Endothelial cell of umbilical vein (primary cell): ENCODE measurements around the gene TEC. TPM values are rescaled to one million over a fixed set of nuclear protein-coding genes. Genes with fewer than 3 reads are reported as not detected.
A peak's percentile ranks its signal among the peaks of the same experiment; 100 is the strongest.

Source experiments
- BruUV-seq: library from RNA; stranded (reverse); fragments of 400-500 nt; replicated peaks from 2 replicates; lab custom pipeline; 2021; lab: Mats Ljungman, UMichigan
- CTCF ChIA-PET: fragments of 300-600, 350-600 bp; sonication (Branson Sonifier 250); formaldehyde crosslinking; loops from one replicate; lab custom pipeline; 2021; ENCODE audit warnings: antibody characterized with exemption, inconsistent platforms; lab: Charles Lee
- POLR2A ChIA-PET: fragments of 300-600, 350-600 bp; sonication (Branson Sonifier 250); formaldehyde crosslinking; loops from one replicate; lab custom pipeline; 2021; ENCODE audit warnings: antibody characterized with exemption, inconsistent platforms; lab: Charles Lee
- DNase-seq: peaks from one replicate; pipeline ENCODE4 v3.0.0-alpha.2; 2011; ENCODE audit warnings: low read depth, low spot score
- FAIRE-seq: peaks from 2 replicates; lab custom pipeline; 2011; peaks lifted over from hg19 to GRCh38; lab: Jason Lieb, UNC
- H2AFZ ChIP-seq: 2 replicates; pipeline ENCODE4 v1.6.0; 2012; ENCODE audit warnings: low read depth, low read length, control low read depth, inconsistent platforms
- H3K27ac ChIP-seq: 2 replicates; pipeline ENCODE4 v1.5.1; 2011; ENCODE audit warnings: low read depth, mild to moderate bottlenecking, control low read depth, low read length, moderate library complexity; ENCODE audit not compliant: insufficient read depth
- H3K27me3 ChIP-seq, 2 experiments: 2 replicates each; pipeline versions ENCODE4 v1.6.0 to v1.6.1; 2011; ENCODE audit warnings: low read length in 2 of 2, mixed read lengths in 1 of 2; ENCODE audit not compliant: control insufficient read depth in 2 of 2, insufficient read depth in 2 of 2
- H3K36me3 ChIP-seq, 2 experiments: 2 replicates in 1 of 2; 3 replicates in 1 of 2; pipeline ENCODE4 v1.5.1; 2011; ENCODE audit warnings: low read length in 2 of 2, mild to moderate bottlenecking in 1 of 2, moderate library complexity in 1 of 2; ENCODE audit not compliant: control insufficient read depth in 2 of 2, insufficient read depth in 2 of 2; ENCODE audit errors: extremely low read depth in 1 of 2
- H3K4me1 ChIP-seq: 3 replicates; pipeline ENCODE4 v1.5.1; 2011; ENCODE audit warnings: mild to moderate bottlenecking, low read length; ENCODE audit not compliant: control insufficient read depth, insufficient read depth; ENCODE audit errors: extremely low read depth
- H3K4me2 ChIP-seq: 2 replicates; pipeline ENCODE4 v1.6.1; 2011; ENCODE audit warnings: low read length, control low read depth, mixed read lengths; ENCODE audit not compliant: insufficient read depth
- H3K4me3 ChIP-seq, 3 experiments: fragments of 200-600 bp in 1 of 3; sonication (generic), shearing (Covaris generic) in 1 of 3; replicated peaks in 1 of 3; 2 replicates each; pipeline ENCODE4 v1.5.1; 2011 to 2016; ENCODE audit warnings: control low read depth in 3 of 3, low read length in 3 of 3, mild to moderate bottlenecking in 2 of 3, inconsistent platforms in 1 of 3, low read depth in 1 of 3, moderate library complexity in 1 of 3; ENCODE audit not compliant: insufficient read depth in 1 of 3
- H3K79me2 ChIP-seq: 2 replicates; pipeline ENCODE4 v1.6.0; 2012; ENCODE audit warnings: low read length, inconsistent platforms; ENCODE audit not compliant: control insufficient read depth, insufficient read depth
- H3K9ac ChIP-seq: replicated peaks from 2 replicates; pipeline ENCODE3; 2011; ENCODE audit warnings: low read length, control low read depth; ENCODE audit not compliant: insufficient read depth; ENCODE audit errors: extremely low read depth
- H3K9me1 ChIP-seq: replicated peaks from 3 replicates; pipeline ENCODE4 v1.6.0; 2011; ENCODE audit warnings: mild to moderate bottlenecking, low read length; ENCODE audit not compliant: control insufficient read depth, insufficient read depth; ENCODE audit errors: extremely low read depth
- H3K9me3 ChIP-seq: replicated peaks from 2 replicates; pipeline ENCODE4 v1.5.1; 2012; ENCODE audit warnings: low read length, inconsistent platforms; ENCODE audit not compliant: control insufficient read depth, insufficient read depth
- H4K20me1 ChIP-seq: replicated peaks from 2 replicates; pipeline ENCODE3; 2011; ENCODE audit warnings: mild to moderate bottlenecking, low read length; ENCODE audit not compliant: control insufficient read depth, insufficient read depth; ENCODE audit errors: extremely low read depth
- CTCF ChIP-seq, 2 donors: IDR thresholded peaks; 1 replicate in 1 of 2; 2 replicates in 1 of 2; pipeline ENCODE4 v1.5.1; 2011; ENCODE audit warnings: low read length in 2 of 2, mild to moderate bottlenecking in 2 of 2, moderate library complexity in 2 of 2, control low read depth in 1 of 2, inconsistent platforms in 1 of 2, low read depth in 1 of 2; ENCODE audit not compliant: insufficient read depth in 1 of 2; ENCODE audit errors: extremely low read depth in 1 of 2
- EZH2 ChIP-seq: IDR thresholded peaks from 2 replicates; pipeline ENCODE4 v1.6.1; 2012; ENCODE audit warnings: borderline replicate concordance, low read depth, mild to moderate bottlenecking, moderate library complexity, low read length, inconsistent platforms; ENCODE audit not compliant: severe bottlenecking
- FOS ChIP-seq: IDR thresholded peaks from 2 replicates; pipeline ENCODE4 v1.6.1; 2011; ENCODE audit warnings: mild to moderate bottlenecking, low read length, moderate library complexity, borderline replicate concordance; ENCODE audit not compliant: insufficient read depth
- GATA2 ChIP-seq: IDR thresholded peaks from 2 replicates; pipeline ENCODE4 v1.7.0; 2011; ENCODE audit warnings: low read depth, mild to moderate bottlenecking, moderate library complexity, mixed read lengths, low read length; ENCODE audit not compliant: insufficient read length, insufficient read depth
- JUN ChIP-seq: IDR thresholded peaks from 2 replicates; pipeline ENCODE4 v1.6.1; 2011; ENCODE audit warnings: borderline replicate concordance, low read depth; ENCODE audit not compliant: insufficient read length, insufficient read depth
- MAX ChIP-seq: IDR thresholded peaks from 2 replicates; pipeline ENCODE4 v1.6.1; 2011; ENCODE audit not compliant: insufficient read depth, insufficient read length
- MYC ChIP-seq: IDR thresholded peaks from one replicate; pipeline ENCODE4 v1.6.1; 2011; ENCODE audit warnings: mild to moderate bottlenecking, low read depth, low read length
- POLR2A ChIP-seq: IDR thresholded peaks from 2 replicates; pipeline ENCODE4 v1.6.1; 2012; ENCODE audit warnings: low read depth, mild to moderate bottlenecking, control low read depth, low read length
- POLR2AphosphoS5 ChIP-seq: IDR thresholded peaks from 2 replicates; pipeline ENCODE4 v1.6.1; 2012; ENCODE audit warnings: low read depth, mild to moderate bottlenecking, control low read depth, low read length, moderate library complexity; ENCODE audit not compliant: insufficient read depth
- dilution Hi-C: fragments of 300-500 bp; cut with MboI; formaldehyde crosslinking; loops from one replicate; pipeline ENCODE4 v1.15.0; 2019; ENCODE audit warnings: low sequenced_read_pairs; ENCODE audit not compliant: extremely low pct_ligation_motif_present
- intact Hi-C: fragments of 100-400 bp; cut with micrococcal nuclease; formaldehyde crosslinking; loops from one replicate; pipeline ENCODE4 v1.10.0; 2022
- polyA plus RNA-seq, 4 experiments: library from polyadenylated mRNA; depleted of rRNA in 3 of 4; stranded (reverse) in 3 of 4; unstranded in 1 of 4; fragments of >200 nt; gene quantifications; 2 replicates each; pipeline versions ENCODE4 v1.2.1 to v1.2.3, GENCODE V29; 2011 to 2012; ENCODE audit warnings: missing spikeins in 1 of 4
- total RNA-seq: library from RNA; stranded (reverse); gene quantifications from 2 replicates; pipeline ENCODE4 v1.2.3, GENCODE V29; 2021

The TEC gene
- total and polyA plus RNA-seq, 2 donors (not counting 3 experiments of a cell fraction or from before 2014, with no cell fraction given) = 0.08 to 0.86 TPM

- Histone ChIP-seq H4K20me1 (no peaks in the 10 kb centered on the region), H3K79me2 (no peaks in the 10 kb centered on the region), H3K9me1 (no peaks in the 10 kb centered on the region), H3K9me3 (no peaks in the 10 kb centered on the region), H3K9ac (no peak overlapping the region), H3K27ac (no peak overlapping the region), H2AFZ (no peak overlapping the region), H3K27me3 (peaks cover 0 to 7% of the 10 kb centered on the region in 2 experiments), H3K4me2 (no peak overlapping the region), H3K4me1 (no peaks in the 10 kb centered on the region), H3K4me3 (no peak overlapping the region), H3K36me3 (no peaks in the 10 kb centered on the region)
- intact Hi-C loops (no loop called here), dilution Hi-C loops (no loop called here)
- DNase-seq (peak; percentile 57), FAIRE-seq (peak; percentile 50)
- ChIA-PET POLR2A (no interaction called here), CTCF (interaction anchor here (1.0 kb wide), 1 partner anchor 16 kb away, joined by 3 read pairs; no protein-coding TSS in a partner anchor)
- no TSS peak for BruUV-seq
- TF ChIP-seq MAX (no peak), CTCF (IDR thresholded peaks at IDR 0.05; ENCODE audit: extremely low read depth in 1 of 2, insufficient read depth in 1 of 2, low read depth in 1 of 2, low read length in 2 of 2) (no peak), POLR2A (no peak), JUN (no peak), MYC (no peak), GATA2 (no peak), FOS (no peak), POLR2AphosphoS5 (no peak), EZH2 (no peak)
These were observed 31.5 kb downstream of the TEC start for GRCh38 chr4:48237996-48238645.
